Measurements from ENCODE around the gene ATP2B2. TPM values are rescaled to one million over a fixed set of nuclear protein-coding genes. Genes with fewer than 3 reads are reported as not detected.

ATP2B2 gene
- total and polyA plus RNA-seq, 2 of the 8 experiments (the other 6 are each of a cell fraction or from before 2014, with no cell fraction given): 0.14 to 1.2 TPM

DNA sequence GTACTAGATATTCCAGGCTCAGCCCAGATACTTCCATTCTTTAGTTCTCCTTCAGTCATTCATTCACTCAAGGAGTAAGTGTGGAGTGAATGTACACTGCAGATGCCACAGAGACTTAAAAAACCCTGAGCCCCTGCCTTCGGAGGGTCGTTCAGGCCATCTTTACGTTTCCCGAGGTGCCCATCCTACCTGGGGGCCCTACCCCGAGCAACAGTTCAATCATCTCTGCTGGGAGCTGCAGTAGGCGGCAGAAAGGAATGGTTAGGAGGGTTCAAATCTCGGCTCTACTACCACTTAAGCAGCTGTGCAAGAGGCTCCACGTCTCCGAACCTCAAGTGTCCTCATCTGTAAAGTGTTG lies 185.1 kb downstream of the ATP2B2 start (continued):
- TF ChIP-seq, protein P1, sequence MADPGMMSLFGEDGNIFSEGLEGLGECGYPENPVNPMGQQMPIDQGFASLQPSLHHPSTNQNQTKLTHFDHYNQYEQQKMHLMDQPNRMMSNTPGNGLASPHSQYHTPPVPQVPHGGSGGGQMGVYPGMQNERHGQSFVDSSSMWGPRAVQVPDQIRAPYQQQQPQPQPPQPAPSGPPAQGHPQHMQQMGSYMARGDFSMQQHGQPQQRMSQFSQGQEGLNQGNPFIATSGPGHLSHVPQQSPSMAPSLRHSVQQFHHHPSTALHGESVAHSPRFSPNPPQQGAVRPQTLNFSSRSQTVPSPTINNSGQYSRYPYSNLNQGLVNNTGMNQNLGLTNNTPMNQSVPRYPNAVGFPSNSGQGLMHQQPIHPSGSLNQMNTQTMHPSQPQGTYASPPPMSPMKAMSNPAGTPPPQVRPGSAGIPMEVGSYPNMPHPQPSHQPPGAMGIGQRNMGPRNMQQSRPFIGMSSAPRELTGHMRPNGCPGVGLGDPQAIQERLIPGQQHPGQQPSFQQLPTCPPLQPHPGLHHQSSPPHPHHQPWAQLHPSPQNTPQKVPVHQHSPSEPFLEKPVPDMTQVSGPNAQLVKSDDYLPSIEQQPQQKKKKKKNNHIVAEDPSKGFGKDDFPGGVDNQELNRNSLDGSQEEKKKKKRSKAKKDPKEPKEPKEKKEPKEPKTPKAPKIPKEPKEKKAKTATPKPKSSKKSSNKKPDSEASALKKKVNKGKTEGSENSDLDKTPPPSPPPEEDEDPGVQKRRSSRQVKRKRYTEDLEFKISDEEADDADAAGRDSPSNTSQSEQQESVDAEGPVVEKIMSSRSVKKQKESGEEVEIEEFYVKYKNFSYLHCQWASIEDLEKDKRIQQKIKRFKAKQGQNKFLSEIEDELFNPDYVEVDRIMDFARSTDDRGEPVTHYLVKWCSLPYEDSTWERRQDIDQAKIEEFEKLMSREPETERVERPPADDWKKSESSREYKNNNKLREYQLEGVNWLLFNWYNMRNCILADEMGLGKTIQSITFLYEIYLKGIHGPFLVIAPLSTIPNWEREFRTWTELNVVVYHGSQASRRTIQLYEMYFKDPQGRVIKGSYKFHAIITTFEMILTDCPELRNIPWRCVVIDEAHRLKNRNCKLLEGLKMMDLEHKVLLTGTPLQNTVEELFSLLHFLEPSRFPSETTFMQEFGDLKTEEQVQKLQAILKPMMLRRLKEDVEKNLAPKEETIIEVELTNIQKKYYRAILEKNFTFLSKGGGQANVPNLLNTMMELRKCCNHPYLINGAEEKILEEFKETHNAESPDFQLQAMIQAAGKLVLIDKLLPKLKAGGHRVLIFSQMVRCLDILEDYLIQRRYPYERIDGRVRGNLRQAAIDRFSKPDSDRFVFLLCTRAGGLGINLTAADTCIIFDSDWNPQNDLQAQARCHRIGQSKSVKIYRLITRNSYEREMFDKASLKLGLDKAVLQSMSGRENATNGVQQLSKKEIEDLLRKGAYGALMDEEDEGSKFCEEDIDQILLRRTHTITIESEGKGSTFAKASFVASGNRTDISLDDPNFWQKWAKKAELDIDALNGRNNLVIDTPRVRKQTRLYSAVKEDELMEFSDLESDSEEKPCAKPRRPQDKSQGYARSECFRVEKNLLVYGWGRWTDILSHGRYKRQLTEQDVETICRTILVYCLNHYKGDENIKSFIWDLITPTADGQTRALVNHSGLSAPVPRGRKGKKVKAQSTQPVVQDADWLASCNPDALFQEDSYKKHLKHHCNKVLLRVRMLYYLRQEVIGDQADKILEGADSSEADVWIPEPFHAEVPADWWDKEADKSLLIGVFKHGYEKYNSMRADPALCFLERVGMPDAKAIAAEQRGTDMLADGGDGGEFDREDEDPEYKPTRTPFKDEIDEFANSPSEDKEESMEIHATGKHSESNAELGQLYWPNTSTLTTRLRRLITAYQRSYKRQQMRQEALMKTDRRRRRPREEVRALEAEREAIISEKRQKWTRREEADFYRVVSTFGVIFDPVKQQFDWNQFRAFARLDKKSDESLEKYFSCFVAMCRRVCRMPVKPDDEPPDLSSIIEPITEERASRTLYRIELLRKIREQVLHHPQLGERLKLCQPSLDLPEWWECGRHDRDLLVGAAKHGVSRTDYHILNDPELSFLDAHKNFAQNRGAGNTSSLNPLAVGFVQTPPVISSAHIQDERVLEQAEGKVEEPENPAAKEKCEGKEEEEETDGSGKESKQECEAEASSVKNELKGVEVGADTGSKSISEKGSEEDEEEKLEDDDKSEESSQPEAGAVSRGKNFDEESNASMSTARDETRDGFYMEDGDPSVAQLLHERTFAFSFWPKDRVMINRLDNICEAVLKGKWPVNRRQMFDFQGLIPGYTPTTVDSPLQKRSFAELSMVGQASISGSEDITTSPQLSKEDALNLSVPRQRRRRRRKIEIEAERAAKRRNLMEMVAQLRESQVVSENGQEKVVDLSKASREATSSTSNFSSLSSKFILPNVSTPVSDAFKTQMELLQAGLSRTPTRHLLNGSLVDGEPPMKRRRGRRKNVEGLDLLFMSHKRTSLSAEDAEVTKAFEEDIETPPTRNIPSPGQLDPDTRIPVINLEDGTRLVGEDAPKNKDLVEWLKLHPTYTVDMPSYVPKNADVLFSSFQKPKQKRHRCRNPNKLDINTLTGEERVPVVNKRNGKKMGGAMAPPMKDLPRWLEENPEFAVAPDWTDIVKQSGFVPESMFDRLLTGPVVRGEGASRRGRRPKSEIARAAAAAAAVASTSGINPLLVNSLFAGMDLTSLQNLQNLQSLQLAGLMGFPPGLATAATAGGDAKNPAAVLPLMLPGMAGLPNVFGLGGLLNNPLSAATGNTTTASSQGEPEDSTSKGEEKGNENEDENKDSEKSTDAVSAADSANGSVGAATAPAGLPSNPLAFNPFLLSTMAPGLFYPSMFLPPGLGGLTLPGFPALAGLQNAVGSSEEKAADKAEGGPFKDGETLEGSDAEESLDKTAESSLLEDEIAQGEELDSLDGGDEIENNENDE (IDR thresholded peaks at IDR 0.05; ENCODE audit: insufficient replicate concordance, low read length): no peak
- TF ChIP-seq CREB1 (IDR thresholded peaks at IDR 0.05): no peak
- TF ChIP-seq CEBPB (IDR thresholded peaks at IDR 0.05; ENCODE audit: low read depth, low read length): no peak
- no peak for TF ChIP-seq BCL11A (IDR thresholded peaks at IDR 0.05; ENCODE audit: low read depth in 2 of 2, low read length in 2 of 2)
- no peak for TF ChIP-seq CBX8 (IDR thresholded peaks at IDR 0.05; ENCODE audit: borderline replicate concordance, low read depth, low read length)
- TF ChIP-seq ASH2L (IDR thresholded peaks at IDR 0.05; ENCODE audit: low read length): no peak
- TF ChIP-seq CBX5 (IDR thresholded peaks at IDR 0.05; ENCODE audit: low read depth, low read length): no peak
- no peak for TF ChIP-seq CHD2 (IDR thresholded peaks at IDR 0.05; ENCODE audit: low read length)
- TF ChIP-seq SIX5 (IDR thresholded peaks at IDR 0.05; ENCODE audit: low read depth, low read length): no peak
- no peak for TF ChIP-seq SP4 (IDR thresholded peaks at IDR 0.05; ENCODE audit: low read length)
- no peak for TF ChIP-seq SIRT6 (IDR thresholded peaks at IDR 0.05; ENCODE audit: low read length)
- TF ChIP-seq EZH2 (IDR thresholded peaks at IDR 0.05; ENCODE audit: low read depth, low read length, severe bottlenecking): no peak
- TF ChIP-seq KDM1A (IDR thresholded peaks at IDR 0.05; ENCODE audit: borderline replicate concordance, low read length): no peak

Data from H1 (cell line).